Neural progenitor cell (in vitro differentiated cells): ENCODE measurements around the gene C9orf153. TPM values are rescaled to one million over a fixed set of nuclear protein-coding genes. Genes with fewer than 3 reads are reported as not detected.
"Not testable (repeated sequence)": the region's sequence is repeated elsewhere in the genome, so short reads cannot be mapped to it uniquely, and the experiment has no call there.

ENCODE experiments used
- DNase-seq: peaks from one replicate; pipeline ENCODE4 v3.0.0-alpha.2; 2016; ENCODE audit warnings: low spot score
- H2AFZ ChIP-seq: fragments of 200-600 bp; sonication (generic); replicated peaks from 2 replicates; pipeline ENCODE4 v1.6.1; 2016; ENCODE audit warnings: antibody characterized with exemption
- H3F3A ChIP-seq: fragments of 200-600 bp; sonication (generic); 2 replicates; pipeline ENCODE4 v1.6.1; 2016; ENCODE audit warnings: antibody characterized with exemption, low read depth
- H3K27ac ChIP-seq: fragments of 200-600 bp; sonication (generic); 2 replicates; pipeline ENCODE4 v1.5.1; 2016; ENCODE audit warnings: mild to moderate bottlenecking
- H3K27me3 ChIP-seq: fragments of 200-600 bp; sonication (generic); 2 replicates; pipeline ENCODE4 v1.6.1; 2016; ENCODE audit warnings: mild to moderate bottlenecking, moderate library complexity
- H3K36me3 ChIP-seq: fragments of 200-600 bp; sonication (generic); 2 replicates; pipeline ENCODE4 v1.5.1; 2016
- H3K4me1 ChIP-seq: fragments of 200-600 bp; sonication (generic); 2 replicates; pipeline ENCODE4 v1.6.1; 2016; ENCODE audit warnings: mixed run types
- H3K4me2 ChIP-seq: fragments of 200-600 bp; sonication (generic); 2 replicates; pipeline ENCODE4 v1.6.1; 2016
- H3K4me3 ChIP-seq: fragments of 200-600 bp; sonication (generic); 2 replicates; pipeline ENCODE4 v1.5.1; 2016
- H3K79me2 ChIP-seq: fragments of 200-600 bp; sonication (generic); 2 replicates; pipeline ENCODE4 v1.6.1; 2016; ENCODE audit warnings: low read depth
- H3K9ac ChIP-seq: fragments of 200-600 bp; sonication (generic); 2 replicates; pipeline ENCODE4 v1.6.1; 2016
- H3K9me3 ChIP-seq: fragments of 200-600 bp; sonication (generic); 2 replicates; pipeline ENCODE4 v1.5.1; 2016; ENCODE audit warnings: low read depth
- H4K20me1 ChIP-seq: fragments of 200-600 bp; sonication (generic); 2 replicates; pipeline ENCODE4 v1.6.1; 2016; ENCODE audit warnings: low read depth
- H3K27ac Mint-ChIP-seq: 3 replicates; pipeline ENCODE4 v1.8.0; 2021; ENCODE audit warnings: mixed read lengths
- H3K27me3 Mint-ChIP-seq: 2 replicates; pipeline ENCODE4 v1.8.0; 2022; ENCODE audit warnings: low read depth, mild to moderate bottlenecking, inconsistent platforms, moderate library complexity, mixed read lengths; ENCODE audit not compliant: insufficient read depth
- H3K36me3 Mint-ChIP-seq: 3 replicates; pipeline ENCODE4 v1.8.0; 2021; ENCODE audit warnings: mixed read lengths
- H3K4me1 Mint-ChIP-seq: 3 replicates; pipeline ENCODE4 v1.8.0; 2021; ENCODE audit warnings: mixed read lengths
- H3K4me3 Mint-ChIP-seq: 3 replicates; pipeline ENCODE4 v1.8.0; 2021; ENCODE audit warnings: mild to moderate bottlenecking, moderate library complexity, mixed read lengths
- H3K9me3 Mint-ChIP-seq: 3 replicates; pipeline ENCODE4 v1.8.0; 2020; ENCODE audit warnings: mixed read lengths
- CTCF ChIP-seq: fragments of 200-600 bp; sonication (generic); IDR thresholded peaks from 2 replicates; pipeline ENCODE4 v1.5.1; 2017; ENCODE audit warnings: antibody characterized with exemption, mild to moderate bottlenecking
- EZH2 ChIP-seq: fragments of 200-600 bp; sonication (generic); IDR thresholded peaks from 2 replicates; pipeline ENCODE4 v1.6.1; 2017; ENCODE audit warnings: antibody characterized with exemption, mild to moderate bottlenecking, moderate library complexity
- EZH2phosphoT487 ChIP-seq: fragments of 200-600 bp; sonication (generic); IDR thresholded peaks from 2 replicates; pipeline ENCODE4 v1.6.1; 2017; ENCODE audit warnings: antibody characterized with exemption
- total RNA-seq: library from RNA; depleted of rRNA; stranded (reverse); fragments of >200 nt; gene quantifications from 2 replicates; pipeline ENCODE4 v1.2.3, GENCODE V29; 2015; ENCODE audit warnings: low replicate concordance

The C9orf153 gene
- total RNA-seq, 1 donor from 2014 or later = not detected

- H3K4me1 ChIP-seq = no peaks in the 10 kb centered on the region
- Mint-ChIP-seq H3K4me3 (no peak overlapping the region), H3K9me3 (peaks cover 28% of the 10 kb centered on the region)
These were observed 66.4 kb downstream of the C9orf153 start for GRCh38 chr9:86193088-86193487.

GRCh38 chr9:86190700-86191099, 68.8 kb downstream of the C9orf153 start:
- not testable (repeated sequence) for H3F3A ChIP-seq, H3K27me3 ChIP-seq, H3K36me3 Mint-ChIP-seq, H3K36me3 ChIP-seq, H4K20me1 ChIP-seq, H3K4me1 ChIP-seq, H3K4me3 ChIP-seq, H3K27ac Mint-ChIP-seq, H3K9me3 ChIP-seq, H3K4me3 Mint-ChIP-seq, H2AFZ ChIP-seq, H3K27ac ChIP-seq, H3K4me2 ChIP-seq, DNase-seq, H3K27me3 Mint-ChIP-seq, H3K9ac ChIP-seq, H3K79me2 ChIP-seq
- Mint-ChIP-seq H3K4me1 (peaks cover 15% of the 10 kb centered on the region), H3K9me3 (peaks cover 39% of the 10 kb centered on the region)

More at GRCh38 chr9:86193088-86193487, 66.4 kb downstream of the C9orf153 start:
- Histone ChIP-seq H3K9ac (no peak overlapping the region), H3K27me3 (no peaks in the 10 kb centered on the region), H3K9me3 (no peaks in the 10 kb centered on the region), H3K79me2 (no peaks in the 10 kb centered on the region), H3K27ac (no peak overlapping the region), H3K36me3 (no peaks in the 10 kb centered on the region), H2AFZ (no peak overlapping the region), H3F3A (no peaks in the 10 kb centered on the region), H4K20me1 (no peaks in the 10 kb centered on the region), H3K4me3 (no peak overlapping the region), H3K4me2 (no peak overlapping the region)
- Mint-ChIP-seq H3K27me3 (peaks cover 3% of the 10 kb centered on the region), H3K36me3 (no peaks in the 10 kb centered on the region), H3K27ac (no peak overlapping the region), H3K4me1 (no peaks in the 10 kb centered on the region)
- no peak for TF ChIP-seq EZH2
- no peak for TF ChIP-seq CTCF
- TF ChIP-seq EZH2phosphoT487 = no peak
- DNase-seq = no peak

- Histone ChIP-seq H3K4me3 (no peak overlapping the region), H3K27ac (no peak overlapping the region), H3K4me2 (no peak overlapping the region), H3K27me3 (no peaks in the 10 kb centered on the region), H3K4me1 (no peaks in the 10 kb centered on the region), H3K9me3 (no peaks in the 10 kb centered on the region), H3K9ac (no peak overlapping the region), H2AFZ (peak overlapping the region; percentile 72), H3K36me3 (no peaks in the 10 kb centered on the region), H3F3A (no peaks in the 10 kb centered on the region), H4K20me1 (no peaks in the 10 kb centered on the region), H3K79me2 (no peaks in the 10 kb centered on the region)
- H3K36me3 Mint-ChIP-seq = no peaks in the 10 kb centered on the region
- peak overlapping the region; percentile 38 for H3K27ac Mint-ChIP-seq
- H3K9me3 Mint-ChIP-seq = peaks cover 22% of the 10 kb centered on the region
- H3K4me1 Mint-ChIP-seq = peaks cover 20% of the 10 kb centered on the region
- peaks cover 2% of the 10 kb centered on the region for H3K27me3 Mint-ChIP-seq
- no peak overlapping the region for H3K4me3 Mint-ChIP-seq
- no peak for TF ChIP-seq EZH2
- TF ChIP-seq CTCF = no peak
- TF ChIP-seq EZH2phosphoT487 = no peak
- peak; percentile 13 for DNase-seq
These were observed 72.3 kb downstream of the C9orf153 start for GRCh38 chr9:86187121-86187520.

GRCh38 chr9:86186696-86187095, 72.8 kb downstream of the C9orf153 start:
- Mint-ChIP-seq H3K4me3 (no peak overlapping the region), H3K36me3 (no peaks in the 10 kb centered on the region)

More at GRCh38 chr9:86186696-86187095, 72.8 kb downstream of the C9orf153 start:
- no peak overlapping the region for H3K9ac ChIP-seq
- H3K9me3 ChIP-seq = no peaks in the 10 kb centered on the region
- no peaks in the 10 kb centered on the region for H4K20me1 ChIP-seq
- H3K4me1 ChIP-seq = no peaks in the 10 kb centered on the region
- DNase-seq = no peak
- H3K79me2 ChIP-seq = no peaks in the 10 kb centered on the region
- no peaks in the 10 kb centered on the region for H3F3A ChIP-seq
- H3K9me3 Mint-ChIP-seq = peaks cover 22% of the 10 kb centered on the region
- no peak overlapping the region for H3K4me3 ChIP-seq
- no peaks in the 10 kb centered on the region for H3K27me3 ChIP-seq
- H3K27me3 Mint-ChIP-seq = peaks cover 2% of the 10 kb centered on the region
- H3K4me1 Mint-ChIP-seq = peaks cover 20% of the 10 kb centered on the region
- H3K4me2 ChIP-seq = no peak overlapping the region
- no peaks in the 10 kb centered on the region for H3K36me3 ChIP-seq
- TF ChIP-seq EZH2 = no peak
- no peak for TF ChIP-seq CTCF
- TF ChIP-seq EZH2phosphoT487 = no peak
- peak overlapping the region; percentile 72 for H2AFZ ChIP-seq
- peak overlapping the region; percentile 38 for H3K27ac Mint-ChIP-seq
- no peak overlapping the region for H3K27ac ChIP-seq
